Ascending aorta (tissue), 2 donors: ENCODE results near the gene GSTP1. TPM values are rescaled to one million over a fixed set of nuclear protein-coding genes. Genes with fewer than 3 reads are reported as not detected.
A peak's percentile ranks its signal among the peaks of the same experiment; 100 is the strongest.

Experiments used
- DNase-seq, 2 donors: peaks; one replicate each; pipeline ENCODE4 v3.0.0-alpha.2; 2019; ENCODE audit warnings: low spot score in 2 of 2
- H3K27ac ChIP-seq, 2 donors: fragments of 200-600 bp; sonication (generic); one replicate each; pipeline ENCODE4 v1.5.1; 2016 to 2017; ENCODE audit warnings: mild to moderate bottlenecking in 1 of 2
- H3K27me3 ChIP-seq: fragments of 200-600 bp; sonication (generic); one replicate; pipeline ENCODE4 v1.5.1; 2017
- H3K36me3 ChIP-seq, 2 donors: fragments of 200-600 bp; sonication (generic); one replicate each; pipeline ENCODE4 v1.5.1; 2016
- H3K4me1 ChIP-seq, 2 donors: fragments of 200-600 bp; sonication (generic); one replicate each; pipeline ENCODE4 v1.5.1; 2016 to 2017; ENCODE audit warnings: mild to moderate bottlenecking in 1 of 2
- H3K4me3 ChIP-seq, 2 donors: fragments of 200-600 bp; sonication (generic); one replicate each; pipeline ENCODE4 v1.5.1; 2016 to 2017; ENCODE audit warnings: mild to moderate bottlenecking in 1 of 2
- H3K9me3 ChIP-seq, 2 donors: fragments of 200-600 bp; sonication (generic); one replicate each; pipeline ENCODE4 v1.5.1; 2016
- CTCF ChIP-seq, 3 experiments: fragments of 200-600 bp in 2 of 3; fragments of 450-650 bp in 1 of 3; sonication (generic) in 2 of 3; IDR thresholded peaks; one replicate each; pipeline ENCODE4 v1.5.1; 2016 to 2019; ENCODE audit warnings: antibody characterized with exemption in 3 of 3, mild to moderate bottlenecking in 1 of 3, moderate library complexity in 1 of 3
- intact Hi-C: fragments of 100-400 bp; cut with DNase I; formaldehyde crosslinking; loops from one replicate; pipeline ENCODE4 v1.15.1; 2023
- total RNA-seq: library from RNA; depleted of rRNA; stranded (reverse); fragments of >200 nt; gene quantifications from one replicate; pipeline ENCODE4 v1.1.0, GENCODE V29; 2016

Gene GSTP1
- 1,335 TPM for total RNA-seq

- Histone ChIP-seq H3K4me1 (peaks cover 11 to 17% of the 10 kb centered on the region in 2 donors), H3K27ac (peak within 1 kb of the TSS; percentile 100), H3K36me3 (peaks cover 14 to 23% of the 10 kb centered on the region in 2 donors), H3K27me3 (no peaks in the 10 kb centered on the region), H3K4me3 (peak within 1 kb of the TSS; percentile 90 to 98), H3K9me3 (no peaks in the 10 kb centered on the region)
- peak; percentile 58 to 96 for DNase-seq
- intact Hi-C loops: loop anchor here (1.0 to 5.0 kb wide), 5 partner anchors 10 to 75 kb away; partner anchors contain the start of genes CDK2AP2, NDUFV1 and NUDT8
- TF ChIP-seq CTCF (IDR thresholded peaks at IDR 0.05): peak; percentile 55 to 95 (median 83)
These were observed at the start of gene GSTP1 for GRCh38 chr11:67583247-67584204. Gene GSTP1, plus strand, starts transcription at chr11:67583812. Its CDS starts 32 bp downstream, at chr11:67583844.

- DNase-seq: no peak
- H3K9me3 ChIP-seq: no peaks in the 10 kb centered on the region
- no peak overlapping the region for H3K4me3 ChIP-seq
- peaks cover 0 to 5% of the 10 kb centered on the region in 2 donors for H3K4me1 ChIP-seq
- no peaks in the 10 kb centered on the region for H3K36me3 ChIP-seq
- TF ChIP-seq CTCF (IDR thresholded peaks at IDR 0.05): no peak
- H3K27me3 ChIP-seq: no peaks in the 10 kb centered on the region
- no peak overlapping the region for H3K27ac ChIP-seq
- intact Hi-C loops: no loop called here
These were observed 49.4 kb upstream of the GSTP1 start for GRCh38 chr11:67534070-67534679.

- no peak overlapping the region for H3K4me3 ChIP-seq
- no peaks in the 10 kb centered on the region for H3K27me3 ChIP-seq
- intact Hi-C loops: no loop called here
- no peak for TF ChIP-seq CTCF (IDR thresholded peaks at IDR 0.05)
- H3K27ac ChIP-seq: no peak overlapping the region
- H3K4me1 ChIP-seq: peaks cover 0 to 5% of the 10 kb centered on the region in 2 donors
- H3K36me3 ChIP-seq: no peaks in the 10 kb centered on the region
- DNase-seq: no peak
- H3K9me3 ChIP-seq: no peaks in the 10 kb centered on the region
These were observed 48.1 kb upstream of the GSTP1 start for GRCh38 chr11:67535561-67535960.

GRCh38 chr11:67538306-67538705 is 45.3 kb upstream of the GSTP1 start:
- no peak for TF ChIP-seq CTCF (IDR thresholded peaks at IDR 0.05)
- no peaks in the 10 kb centered on the region for H3K27me3 ChIP-seq
- no peaks in the 10 kb centered on the region for H3K36me3 ChIP-seq
- no peak overlapping the region for H3K27ac ChIP-seq
- intact Hi-C loops: no loop called here
- DNase-seq: no peak
- no peak overlapping the region for H3K4me3 ChIP-seq
- H3K9me3 ChIP-seq: no peaks in the 10 kb centered on the region
- H3K4me1 ChIP-seq: peaks cover 0 to 5% of the 10 kb centered on the region in 2 donors

GRCh38 chr11:67538823-67539505 is 44.6 kb upstream of the GSTP1 start:
- intact Hi-C loops: no loop called here
- no peak for TF ChIP-seq CTCF (IDR thresholded peaks at IDR 0.05)
- no peak for DNase-seq
- H3K4me1 ChIP-seq: peaks cover 0 to 5% of the 10 kb centered on the region in 2 donors
- H3K4me3 ChIP-seq: no peak overlapping the region
- H3K27me3 ChIP-seq: no peaks in the 10 kb centered on the region
- H3K36me3 ChIP-seq: no peaks in the 10 kb centered on the region
- H3K27ac ChIP-seq: no peak overlapping the region
- H3K9me3 ChIP-seq: no peaks in the 10 kb centered on the region
